Uterus (tissue), 2 donors: Measurements from ENCODE around the gene TMEM165.

ENCODE experiments used
- POLR2A ChIP-seq, 2 donors: fragments of 450-650 bp; IDR thresholded peaks; one replicate each; pipeline ENCODE4 v1.6.1; 2016; ENCODE audit warnings: antibody characterized with exemption in 2 of 2, mild to moderate bottlenecking in 1 of 2, moderate library complexity in 1 of 2
- TF ChIP-seq, protein P1 (sequence below), 4 experiments: fragments of 200-600 bp in 2 of 4; fragments of 450-650 bp in 2 of 4; sonication (generic) in 2 of 4; IDR thresholded peaks; one replicate each; pipeline ENCODE4 v1.5.1; 2016 to 2019; ENCODE audit warnings: antibody characterized with exemption in 4 of 4, mild to moderate bottlenecking in 2 of 4, moderate library complexity in 1 of 4

DNA sequence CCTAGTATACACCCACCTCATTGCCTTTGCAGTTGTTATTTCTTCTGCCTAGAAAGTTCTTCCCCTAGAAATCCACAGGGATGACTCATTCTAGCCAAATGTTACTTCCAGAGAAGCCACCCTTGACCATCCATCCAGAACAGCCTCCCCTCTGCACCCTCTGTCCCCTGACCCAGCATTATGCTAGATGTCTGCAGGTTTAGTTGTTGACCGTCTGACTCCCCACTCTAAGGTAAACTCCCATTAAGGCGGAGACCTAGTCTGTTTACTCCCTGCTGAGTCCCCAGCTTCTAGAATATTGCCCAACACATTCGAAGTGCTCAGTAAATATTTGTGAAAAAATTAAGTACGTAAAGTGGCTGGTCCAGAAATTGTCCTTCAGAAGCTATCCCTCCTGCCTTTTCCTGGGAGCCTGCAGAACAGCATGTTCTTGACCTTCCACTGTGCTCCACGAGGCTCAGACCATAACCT, 38.7 kb upstream of the TMEM165 start:
- TF ChIP-seq, protein P1, sequence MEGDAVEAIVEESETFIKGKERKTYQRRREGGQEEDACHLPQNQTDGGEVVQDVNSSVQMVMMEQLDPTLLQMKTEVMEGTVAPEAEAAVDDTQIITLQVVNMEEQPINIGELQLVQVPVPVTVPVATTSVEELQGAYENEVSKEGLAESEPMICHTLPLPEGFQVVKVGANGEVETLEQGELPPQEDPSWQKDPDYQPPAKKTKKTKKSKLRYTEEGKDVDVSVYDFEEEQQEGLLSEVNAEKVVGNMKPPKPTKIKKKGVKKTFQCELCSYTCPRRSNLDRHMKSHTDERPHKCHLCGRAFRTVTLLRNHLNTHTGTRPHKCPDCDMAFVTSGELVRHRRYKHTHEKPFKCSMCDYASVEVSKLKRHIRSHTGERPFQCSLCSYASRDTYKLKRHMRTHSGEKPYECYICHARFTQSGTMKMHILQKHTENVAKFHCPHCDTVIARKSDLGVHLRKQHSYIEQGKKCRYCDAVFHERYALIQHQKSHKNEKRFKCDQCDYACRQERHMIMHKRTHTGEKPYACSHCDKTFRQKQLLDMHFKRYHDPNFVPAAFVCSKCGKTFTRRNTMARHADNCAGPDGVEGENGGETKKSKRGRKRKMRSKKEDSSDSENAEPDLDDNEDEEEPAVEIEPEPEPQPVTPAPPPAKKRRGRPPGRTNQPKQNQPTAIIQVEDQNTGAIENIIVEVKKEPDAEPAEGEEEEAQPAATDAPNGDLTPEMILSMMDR (IDR thresholded peaks at IDR 0.05): no peak
- TF ChIP-seq POLR2A (IDR thresholded peaks at IDR 0.05): no peak
